ENCODE results near the gene ST6GALNAC5. TPM values are rescaled to one million over a fixed set of nuclear protein-coding genes. Genes with fewer than 3 reads are reported as not detected.

The ST6GALNAC5 gene
- polyA plus RNA-seq, 4 donors: 0.90 to 4.0 TPM; not detected in 2

DNA sequence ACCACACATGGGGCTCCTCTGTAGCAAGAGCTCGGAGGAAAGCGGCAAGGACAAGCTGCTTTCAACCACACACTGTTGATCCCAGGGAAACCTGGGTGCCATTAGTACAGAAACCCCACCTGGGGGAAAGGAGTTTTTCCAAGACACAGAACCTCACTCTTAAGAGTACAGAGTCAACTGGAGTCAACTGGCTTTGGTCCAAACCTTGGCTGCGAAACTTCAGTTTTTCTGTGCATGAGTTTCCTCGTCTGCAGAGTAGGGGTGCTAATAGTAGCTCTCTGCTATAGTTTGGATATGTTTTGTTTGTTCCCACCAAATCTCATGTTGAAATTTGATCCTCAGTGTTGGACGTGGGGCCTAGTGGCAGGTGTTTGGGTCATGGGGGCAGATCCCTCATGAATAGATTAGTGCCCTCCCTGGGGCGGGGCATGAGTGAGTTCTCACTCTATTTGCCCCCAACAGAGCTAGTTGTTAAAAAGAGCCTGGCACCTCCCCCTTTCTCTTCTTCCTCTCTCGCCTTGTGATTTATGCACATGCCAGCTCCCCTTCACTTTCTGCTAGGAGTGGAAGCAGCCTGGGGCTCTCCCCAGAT, 190.8 kb downstream of the ST6GALNAC5 start:
- DNase-seq (no peak), FAIRE-seq (no peak)
- WGBS, 3 donors: 62 to 73% (median 66%) methylated on average over 7 of the region's 7 CpGs
- no peaks in the 10 kb centered on the region for H3K36me3 ChIP-seq (ENCODE audit: control insufficient read depth in 3 of 3, insufficient read depth in 2 of 3, low read depth in 1 of 3, low read length in 3 of 3)
- no peak overlapping the region for H3K27ac ChIP-seq (ENCODE audit: low read depth in 1 of 3, low read length in 2 of 3)
- H3K9me3 ChIP-seq (ENCODE audit: control insufficient read depth in 2 of 2, insufficient read depth in 1 of 2, low read depth in 1 of 2, low read length in 1 of 2): no peaks in the 10 kb centered on the region
- no peaks in the 10 kb centered on the region for H3K4me1 ChIP-seq (ENCODE audit: control insufficient read depth in 3 of 3, insufficient read depth in 2 of 3, low read depth in 1 of 3, low read length in 2 of 3)
- H3K27me3 ChIP-seq (ENCODE audit: control insufficient read depth in 3 of 3, insufficient read depth in 3 of 3, low read length in 3 of 3): no peaks in the 10 kb centered on the region
- no peak overlapping the region for H3K4me3 ChIP-seq (ENCODE audit: low read depth in 1 of 3, low read length in 3 of 3)

DNA sequence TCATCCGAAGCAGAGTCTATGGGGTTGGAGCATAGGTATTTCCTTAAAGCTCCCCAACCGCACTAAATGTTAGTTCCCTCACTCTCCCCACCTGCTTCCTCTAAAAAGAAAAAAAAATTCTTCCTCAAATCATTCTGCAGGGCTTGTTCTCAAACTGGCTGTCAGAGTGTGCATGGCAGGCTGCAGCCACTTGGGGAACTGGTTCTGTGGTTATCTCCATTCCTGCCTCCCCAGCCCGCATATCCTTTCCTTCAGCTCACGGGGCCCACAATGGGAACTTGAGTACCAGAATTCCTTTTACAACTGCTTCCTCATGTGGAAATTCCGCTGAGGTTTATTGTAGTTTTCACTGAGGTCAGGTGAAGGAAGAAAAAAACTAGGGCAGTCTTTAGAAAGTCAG, 192.7 kb downstream of the ST6GALNAC5 start:
- no peak overlapping the region for H3K4me3 ChIP-seq (ENCODE audit: low read depth in 1 of 3, low read length in 3 of 3)
- no peak overlapping the region for H3K27ac ChIP-seq (ENCODE audit: low read depth in 1 of 3, low read length in 2 of 3)
- 42 to 49% (median 43%) methylated on average over 5 of the region's 5 CpGs for WGBS, 3 donors
- no peaks in the 10 kb centered on the region for H3K27me3 ChIP-seq (ENCODE audit: control insufficient read depth in 3 of 3, insufficient read depth in 3 of 3, low read length in 3 of 3)
- DNase-seq: no peak
- H3K36me3 ChIP-seq (ENCODE audit: control insufficient read depth in 3 of 3, insufficient read depth in 2 of 3, low read depth in 1 of 3, low read length in 3 of 3): no peaks in the 10 kb centered on the region
- H3K9me3 ChIP-seq (ENCODE audit: control insufficient read depth in 2 of 2, insufficient read depth in 1 of 2, low read depth in 1 of 2, low read length in 1 of 2): no peaks in the 10 kb centered on the region
- H3K4me1 ChIP-seq (ENCODE audit: control insufficient read depth in 3 of 3, insufficient read depth in 2 of 3, low read depth in 1 of 3, low read length in 2 of 3): no peaks in the 10 kb centered on the region
- FAIRE-seq: no peak

DNA sequence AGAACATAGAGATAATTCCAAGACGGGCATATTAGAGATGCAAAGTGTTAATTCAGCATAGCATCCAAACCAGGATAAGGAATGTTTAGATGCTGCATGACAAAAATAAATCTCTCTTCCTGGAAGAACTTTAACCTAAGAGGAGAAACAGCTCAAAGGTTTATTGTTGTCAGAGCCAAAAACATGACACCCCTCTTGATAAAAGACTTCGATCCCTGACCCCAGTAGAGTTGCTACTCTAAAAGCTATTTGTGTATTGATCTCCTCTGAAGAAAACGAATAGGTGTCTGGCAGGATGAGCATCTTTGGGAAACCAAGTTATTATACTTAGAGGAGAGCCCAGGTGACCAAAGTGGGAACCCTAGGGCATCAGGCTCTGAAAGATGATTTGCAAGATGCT, 193.9 kb downstream of the ST6GALNAC5 start:
- FAIRE-seq (no peak), DNase-seq (no peak)
- no peak overlapping the region for H3K27ac ChIP-seq (ENCODE audit: low read depth in 1 of 3, low read length in 2 of 3)
- H3K9me3 ChIP-seq (ENCODE audit: control insufficient read depth in 2 of 2, insufficient read depth in 1 of 2, low read depth in 1 of 2, low read length in 1 of 2): no peaks in the 10 kb centered on the region
- H3K4me1 ChIP-seq (ENCODE audit: control insufficient read depth in 3 of 3, insufficient read depth in 2 of 3, low read depth in 1 of 3, low read length in 2 of 3): no peaks in the 10 kb centered on the region
- H3K4me3 ChIP-seq (ENCODE audit: low read depth in 1 of 3, low read length in 3 of 3): no peak overlapping the region
- 40 to 64% (median 47%) methylated on average over 3 of the region's 3 CpGs for WGBS, 3 donors
- H3K36me3 ChIP-seq (ENCODE audit: control insufficient read depth in 3 of 3, insufficient read depth in 2 of 3, low read depth in 1 of 3, low read length in 3 of 3): no peaks in the 10 kb centered on the region
- no peaks in the 10 kb centered on the region for H3K27me3 ChIP-seq (ENCODE audit: control insufficient read depth in 3 of 3, insufficient read depth in 3 of 3, low read length in 3 of 3)

- DNase-seq (no peak), FAIRE-seq (no peak)
- Histone ChIP-seq H3K36me3 (ENCODE audit: control insufficient read depth in 3 of 3, insufficient read depth in 2 of 3, low read depth in 1 of 3, low read length in 3 of 3) (no peaks in the 10 kb centered on the region), H3K4me3 (ENCODE audit: low read depth in 1 of 3, low read length in 3 of 3) (no peak overlapping the region), H3K4me1 (ENCODE audit: control insufficient read depth in 3 of 3, insufficient read depth in 2 of 3, low read depth in 1 of 3, low read length in 2 of 3) (no peaks in the 10 kb centered on the region), H3K9me3 (ENCODE audit: control insufficient read depth in 2 of 2, insufficient read depth in 1 of 2, low read depth in 1 of 2, low read length in 1 of 2) (no peaks in the 10 kb centered on the region), H3K27me3 (ENCODE audit: control insufficient read depth in 3 of 3, insufficient read depth in 3 of 3, low read length in 3 of 3) (no peaks in the 10 kb centered on the region), H3K27ac (ENCODE audit: low read depth in 1 of 3, low read length in 2 of 3) (no peak overlapping the region)
- WGBS, 3 donors: 44 to 54% (median 51%) methylated on average over 4 of the region's 4 CpGs
These were observed 195.8 kb downstream of the ST6GALNAC5 start for GRCh38 chr1:77063118-77063517.

- Histone ChIP-seq H3K27me3 (ENCODE audit: control insufficient read depth in 3 of 3, insufficient read depth in 3 of 3, low read length in 3 of 3) (no peaks in the 10 kb centered on the region), H3K36me3 (ENCODE audit: control insufficient read depth in 3 of 3, insufficient read depth in 2 of 3, low read depth in 1 of 3, low read length in 3 of 3) (no peaks in the 10 kb centered on the region), H3K9me3 (ENCODE audit: control insufficient read depth in 2 of 2, insufficient read depth in 1 of 2, low read depth in 1 of 2, low read length in 1 of 2) (no peaks in the 10 kb centered on the region), H3K4me1 (ENCODE audit: control insufficient read depth in 3 of 3, insufficient read depth in 2 of 3, low read depth in 1 of 3, low read length in 2 of 3) (no peaks in the 10 kb centered on the region), H3K27ac (ENCODE audit: low read depth in 1 of 3, low read length in 2 of 3) (no peak overlapping the region), H3K4me3 (ENCODE audit: low read depth in 1 of 3, low read length in 3 of 3) (no peak overlapping the region)
- DNase-seq (no peak), FAIRE-seq (no peak)
- WGBS, 3 donors: 80 to 92% (median 80%) methylated on average over 2 of the region's 2 CpGs
These were observed 197.0 kb downstream of the ST6GALNAC5 start for GRCh38 chr1:77064246-77064645.

DNA sequence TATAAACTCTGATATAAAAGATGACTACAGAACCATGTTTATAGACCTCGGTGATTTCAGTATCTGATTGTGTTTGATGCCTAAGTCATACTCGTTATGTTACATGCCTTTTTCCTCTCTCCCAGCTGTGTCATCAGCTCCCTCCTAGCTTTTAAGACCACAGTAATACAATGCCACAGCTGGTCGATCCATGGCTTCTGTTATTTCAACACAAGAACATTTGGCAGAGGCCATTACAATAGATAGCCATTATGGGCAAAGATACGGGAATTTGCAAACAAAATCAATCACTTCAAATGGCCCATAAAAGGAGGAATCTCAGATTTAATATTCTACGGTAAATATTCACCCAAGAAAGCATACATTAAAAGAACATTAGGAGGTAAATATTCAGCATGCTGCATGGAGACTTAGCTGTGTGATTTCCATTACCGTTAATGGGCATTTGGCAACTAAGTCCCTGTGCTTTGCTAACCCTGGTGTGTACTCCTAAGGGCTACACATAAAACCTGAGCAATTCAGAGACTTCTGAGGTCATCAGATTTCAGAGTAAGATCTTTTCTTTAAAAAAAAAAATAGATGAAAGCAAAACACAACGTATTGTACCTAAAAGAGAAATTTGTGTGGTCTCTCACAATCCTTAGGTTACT, 198.5 kb downstream of the ST6GALNAC5 start:
- no peak for FAIRE-seq
- no peaks in the 10 kb centered on the region for H3K36me3 ChIP-seq (ENCODE audit: control insufficient read depth in 3 of 3, insufficient read depth in 2 of 3, low read depth in 1 of 3, low read length in 3 of 3)
- no peak overlapping the region for H3K27ac ChIP-seq (ENCODE audit: low read depth in 1 of 3, low read length in 2 of 3)
- no peaks in the 10 kb centered on the region for H3K9me3 ChIP-seq (ENCODE audit: control insufficient read depth in 2 of 2, insufficient read depth in 1 of 2, low read depth in 1 of 2, low read length in 1 of 2)
- 67 to 71% (median 67%) methylated on average over 7 of the region's 7 CpGs for WGBS, 3 donors
- H3K4me1 ChIP-seq (ENCODE audit: control insufficient read depth in 3 of 3, insufficient read depth in 2 of 3, low read depth in 1 of 3, low read length in 2 of 3): no peaks in the 10 kb centered on the region
- no peaks in the 10 kb centered on the region for H3K27me3 ChIP-seq (ENCODE audit: control insufficient read depth in 3 of 3, insufficient read depth in 3 of 3, low read length in 3 of 3)
- no peak overlapping the region for H3K4me3 ChIP-seq (ENCODE audit: low read depth in 1 of 3, low read length in 3 of 3)
- DNase-seq: no peak

DNA sequence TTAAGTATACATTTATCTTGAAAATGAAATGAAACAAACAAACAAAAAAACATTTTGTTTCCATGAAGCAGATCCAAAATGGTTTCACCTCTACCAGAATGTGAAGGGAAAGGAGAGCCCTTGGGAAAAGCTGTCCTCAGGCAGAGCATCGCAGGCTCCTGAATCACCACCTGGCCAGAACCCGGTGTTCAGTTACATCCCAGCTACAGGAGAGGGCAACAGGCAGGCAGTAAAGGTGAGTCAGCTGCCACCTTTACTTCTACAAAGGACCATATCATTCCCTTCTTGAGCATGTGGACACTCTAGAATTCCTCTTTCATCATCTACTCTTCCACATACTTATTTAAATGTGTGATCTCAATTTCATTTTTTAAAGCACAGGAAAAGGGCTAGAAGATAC, 200.7 kb downstream of the ST6GALNAC5 start:
- FAIRE-seq: no peak
- Histone ChIP-seq H3K9me3 (ENCODE audit: control insufficient read depth in 2 of 2, insufficient read depth in 1 of 2, low read depth in 1 of 2, low read length in 1 of 2) (no peaks in the 10 kb centered on the region), H3K27ac (ENCODE audit: low read depth in 1 of 3, low read length in 2 of 3) (no peak overlapping the region), H3K4me1 (ENCODE audit: control insufficient read depth in 3 of 3, insufficient read depth in 2 of 3, low read depth in 1 of 3, low read length in 2 of 3) (no peaks in the 10 kb centered on the region), H3K4me3 (ENCODE audit: low read depth in 1 of 3, low read length in 3 of 3) (no peak overlapping the region), H3K27me3 (ENCODE audit: control insufficient read depth in 3 of 3, insufficient read depth in 3 of 3, low read length in 3 of 3) (no peaks in the 10 kb centered on the region), H3K36me3 (ENCODE audit: control insufficient read depth in 3 of 3, insufficient read depth in 2 of 3, low read depth in 1 of 3, low read length in 3 of 3) (no peaks in the 10 kb centered on the region)
- WGBS, 3 donors: 83 to 88% (median 85%) methylated on average over 2 of the region's 2 CpGs
- no peak for DNase-seq

- DNase-seq (no peak), FAIRE-seq (no peak)
- Histone ChIP-seq H3K27me3 (ENCODE audit: control insufficient read depth in 3 of 3, insufficient read depth in 3 of 3, low read length in 3 of 3) (no peaks in the 10 kb centered on the region), H3K9me3 (ENCODE audit: control insufficient read depth in 2 of 2, insufficient read depth in 1 of 2, low read depth in 1 of 2, low read length in 1 of 2) (no peaks in the 10 kb centered on the region), H3K4me1 (ENCODE audit: control insufficient read depth in 3 of 3, insufficient read depth in 2 of 3, low read depth in 1 of 3, low read length in 2 of 3) (no peaks in the 10 kb centered on the region), H3K27ac (ENCODE audit: low read depth in 1 of 3, low read length in 2 of 3) (no peak overlapping the region), H3K36me3 (ENCODE audit: control insufficient read depth in 3 of 3, insufficient read depth in 2 of 3, low read depth in 1 of 3, low read length in 3 of 3) (no peaks in the 10 kb centered on the region), H3K4me3 (ENCODE audit: low read depth in 1 of 3, low read length in 3 of 3) (no peak overlapping the region)
- WGBS, 3 donors: 63 to 78% (median 69%) methylated on average over 2 of the region's 2 CpGs
These were observed 209.5 kb downstream of the ST6GALNAC5 start for GRCh38 chr1:77076759-77077158.

- no peaks in the 10 kb centered on the region for H3K4me1 ChIP-seq (ENCODE audit: control insufficient read depth in 3 of 3, insufficient read depth in 2 of 3, low read depth in 1 of 3, low read length in 2 of 3)
- DNase-seq (no peak), FAIRE-seq (no peak)
- H3K27ac ChIP-seq (ENCODE audit: low read depth in 1 of 3, low read length in 2 of 3): no peak overlapping the region
- no peaks in the 10 kb centered on the region for H3K27me3 ChIP-seq (ENCODE audit: control insufficient read depth in 3 of 3, insufficient read depth in 3 of 3, low read length in 3 of 3)
- H3K9me3 ChIP-seq (ENCODE audit: control insufficient read depth in 2 of 2, insufficient read depth in 1 of 2, low read depth in 1 of 2, low read length in 1 of 2): no peaks in the 10 kb centered on the region
- 75 to 89% (median 80%) methylated on average over 4 of the region's 4 CpGs for WGBS, 3 donors
- peaks cover 0 to 2% (median 0%) of the 10 kb centered on the region in 3 donors for H3K36me3 ChIP-seq (ENCODE audit: control insufficient read depth in 3 of 3, insufficient read depth in 2 of 3, low read depth in 1 of 3, low read length in 3 of 3)
- no peak overlapping the region for H3K4me3 ChIP-seq (ENCODE audit: low read depth in 1 of 3, low read length in 3 of 3)
These were observed 214.6 kb downstream of the ST6GALNAC5 start for GRCh38 chr1:77081834-77082233.
